GM12878 (cell line): ENCODE results near the gene PPP1R15A.

Experiments
- BACH1 ChIP-seq: fragments of 450-650 bp; IDR thresholded peaks from 2 replicates; pipeline ENCODE4 v1.6.1; 2017; ENCODE audit warnings: mild to moderate bottlenecking, borderline replicate concordance
- CEBPB ChIP-seq, 2 experiments: fragments of 150-350 bp in 1 of 2; IDR thresholded peaks; 2 replicates each; pipeline ENCODE4 v1.6.1; 2012 to 2014; ENCODE audit warnings: low read depth in 2 of 2, low read length in 2 of 2, borderline replicate concordance in 1 of 2, inconsistent platforms in 1 of 2
- CREB1 ChIP-seq: IDR thresholded peaks from 2 replicates; pipeline ENCODE4 v1.6.1; 2012; ENCODE audit warnings: low read depth, mild to moderate bottlenecking, inconsistent platforms
- CTCF ChIP-seq, 3 experiments: IDR thresholded peaks in 2 of 3; conservative IDR thresholded peaks in 1 of 3; 2 replicates each; pipeline ENCODE4 v1.5.1; 2011; ENCODE audit warnings: low read depth in 3 of 3, low read length in 3 of 3, mild to moderate bottlenecking in 3 of 3, control low read depth in 2 of 3, moderate library complexity in 2 of 3, inconsistent platforms in 1 of 3, mixed read lengths in 1 of 3; ENCODE audit not compliant: control insufficient read depth in 2 of 3, insufficient read depth in 1 of 3; ENCODE audit errors: extremely low read depth in 1 of 3
- EP300 ChIP-seq, 2 experiments: fragments of 150-350 bp in 1 of 2; IDR thresholded peaks; 2 replicates each; pipeline ENCODE4 v1.6.1; 2011 to 2012; ENCODE audit warnings: low read depth in 2 of 2, low read length in 2 of 2, borderline replicate concordance in 1 of 2, improper control_type of control experiment in 1 of 2, inconsistent platforms in 1 of 2; ENCODE audit not compliant: control insufficient read depth in 1 of 2
- EZH2 ChIP-seq: IDR thresholded peaks from 2 replicates; pipeline ENCODE4 v1.6.1; 2012; ENCODE audit warnings: low read depth, mild to moderate bottlenecking, control low read depth, inconsistent platforms, low read length, borderline replicate concordance; ENCODE audit not compliant: control insufficient read depth
- FOXM1 ChIP-seq: IDR thresholded peaks from 2 replicates; pipeline ENCODE4 v1.6.1; 2012; ENCODE audit warnings: low read depth, mild to moderate bottlenecking, inconsistent platforms, low read length, moderate library complexity
- MYC ChIP-seq: IDR thresholded peaks from 2 replicates; pipeline ENCODE4 v1.6.1; 2011; ENCODE audit warnings: mild to moderate bottlenecking, low read length, moderate library complexity, inconsistent platforms; ENCODE audit not compliant: insufficient read depth, insufficient replicate concordance, insufficient read length, severe bottlenecking
- POLR2A ChIP-seq: IDR thresholded peaks from 2 replicates; pipeline ENCODE4 v1.6.1; 2011; ENCODE audit warnings: low read depth, mild to moderate bottlenecking, low read length
- REST ChIP-seq: IDR thresholded peaks from 2 replicates; pipeline ENCODE4 v1.6.1; 2012; ENCODE audit warnings: mild to moderate bottlenecking, low read depth, low read length
- SIN3A ChIP-seq: IDR thresholded peaks from 2 replicates; pipeline ENCODE4 v1.6.1; 2012; ENCODE audit warnings: low read depth, low read length, improper control_type of control experiment

DNA sequence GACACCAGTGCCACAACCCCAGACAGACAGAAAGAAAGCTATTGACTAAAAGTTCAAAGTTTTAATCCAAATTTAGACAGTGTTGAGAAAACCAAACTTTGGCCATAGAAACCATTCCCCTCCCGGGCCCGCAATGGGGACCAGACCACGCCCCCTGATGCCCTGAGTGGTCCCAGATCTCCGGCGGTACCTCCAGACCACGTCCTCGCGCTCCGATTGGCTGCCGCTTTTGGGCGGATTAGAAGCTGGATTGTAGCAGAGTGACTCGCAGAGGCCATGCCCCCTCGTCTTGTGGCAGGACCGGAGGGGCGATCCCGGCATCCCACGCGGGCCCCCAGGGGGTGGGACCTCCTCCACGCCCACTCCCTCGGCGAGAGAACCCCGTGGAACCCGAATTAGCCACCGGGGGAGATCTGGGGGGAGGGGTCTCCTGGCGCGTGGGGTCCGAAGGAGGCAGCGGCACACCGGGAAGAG lies 35.1 kb upstream of the PPP1R15A start:
- no peak for TF ChIP-seq CTCF (IDR thresholded peaks at IDR 0.05 in 2 of 3, conservative IDR thresholded peaks at IDR 0.05 in 1 of 3; ENCODE audit: control insufficient read depth in 2 of 3, extremely low read depth in 1 of 3, insufficient read depth in 1 of 3, low read depth in 3 of 3, low read length in 3 of 3)
- no peak for TF ChIP-seq CEBPB (IDR thresholded peaks at IDR 0.05; ENCODE audit: borderline replicate concordance in 1 of 2, low read depth in 2 of 2, low read length in 2 of 2)
- TF ChIP-seq EZH2 = no peak
- no peak for TF ChIP-seq REST
- TF ChIP-seq EP300 (IDR thresholded peaks at IDR 0.05; ENCODE audit: borderline replicate concordance in 1 of 2, control insufficient read depth in 1 of 2, low read depth in 2 of 2, low read length in 2 of 2) = no peak
- TF ChIP-seq POLR2A = peak; percentile 73
- TF ChIP-seq CREB1 = no peak
- no peak for TF ChIP-seq MYC
- no peak for TF ChIP-seq FOXM1
- no peak for TF ChIP-seq BACH1
- no peak for TF ChIP-seq SIN3A
